ENCODE data around the gene SLC25A27.

Gene SLC25A27

GRCh38 chr6:46711491-46711890, 58.7 kb downstream of the SLC25A27 start:
- no peak for TF ChIP-seq CTCF (IDR thresholded peaks at IDR 0.05; ENCODE audit: low read depth, low read length)
- H3K4me3 ChIP-seq (ENCODE audit: low read depth, low read length): no peak overlapping the region

- no peak for TF ChIP-seq CTCF (IDR thresholded peaks at IDR 0.05; ENCODE audit: low read depth, low read length)
- H3K4me3 ChIP-seq (ENCODE audit: low read depth, low read length): no peak overlapping the region
These were observed 62.4 kb downstream of the SLC25A27 start for GRCh38 chr6:46715141-46715540.

- no peak overlapping the region for H3K4me3 ChIP-seq (ENCODE audit: low read depth, low read length)
- TF ChIP-seq CTCF (IDR thresholded peaks at IDR 0.05; ENCODE audit: low read depth, low read length): no peak
These were observed 66.3 kb downstream of the SLC25A27 start for GRCh38 chr6:46719099-46719498.

- no peak overlapping the region for H3K4me3 ChIP-seq (ENCODE audit: low read depth, low read length)
- TF ChIP-seq CTCF (IDR thresholded peaks at IDR 0.05; ENCODE audit: low read depth, low read length): no peak
These were observed 67.6 kb downstream of the SLC25A27 start for GRCh38 chr6:46720401-46720800.
